ENCODE data around the gene TMEM94.

Gene TMEM94

GRCh38 chr17:75487351-75488070 is 31.1 kb downstream of the TMEM94 start:
- no peak for TF ChIP-seq EZH2 (IDR thresholded peaks at IDR 0.05; ENCODE audit: borderline replicate concordance, low read length)
- TF ChIP-seq CTCF (IDR thresholded peaks at IDR 0.05; ENCODE audit: low read length): no peak
- Histone ChIP-seq H3K9ac (ENCODE audit: low read length) (no peak overlapping the region; the same call in 1 of the 2 replicates), H2AFZ (ENCODE audit: low read length) (no peak overlapping the region)

DNA sequence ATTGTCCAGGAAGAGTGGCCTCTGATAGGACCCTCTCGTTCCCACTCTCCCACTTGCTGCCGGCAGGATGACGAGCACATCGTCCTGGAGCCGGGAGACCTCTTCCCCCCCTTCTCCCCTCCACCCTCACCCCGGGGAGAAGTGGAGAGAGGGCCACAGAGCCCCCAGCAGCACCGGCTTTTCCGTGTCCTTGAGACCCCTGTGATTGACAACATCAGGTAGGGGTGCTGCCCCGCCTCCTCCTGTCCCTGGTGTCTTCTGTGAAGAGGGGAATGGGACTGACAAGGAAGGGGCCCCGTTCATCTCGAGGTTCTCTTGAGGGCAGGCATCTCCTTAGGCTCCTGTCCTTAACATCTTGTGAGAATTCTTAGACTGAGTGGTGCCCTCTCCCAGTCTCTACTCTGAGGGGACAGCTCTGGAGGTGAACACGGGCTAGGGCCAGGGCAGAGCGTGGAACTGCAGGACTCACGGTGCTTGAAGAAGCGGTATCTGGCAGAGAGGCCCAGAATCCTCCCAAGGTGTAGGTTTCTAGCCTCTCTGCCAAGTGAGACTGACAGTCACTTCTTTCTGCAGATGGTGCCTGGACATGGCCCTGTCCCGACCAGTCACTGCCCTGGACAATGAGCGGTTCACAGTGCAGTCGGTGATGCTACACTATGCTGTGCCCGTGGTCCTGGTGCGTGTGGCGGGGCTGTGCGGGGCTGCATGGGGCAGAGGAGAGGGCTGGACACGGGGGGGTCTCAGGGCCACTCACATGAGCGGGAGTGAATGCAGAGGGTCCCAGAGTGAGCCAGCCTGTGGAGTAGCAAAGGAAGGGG is 32.5 kb downstream of the TMEM94 start:
- Histone ChIP-seq H2AFZ (ENCODE audit: low read length) (no peak overlapping the region), H3K79me2 (ENCODE audit: insufficient read depth, low read length) (no peaks in the 10 kb centered on the region), H3K36me3 (ENCODE audit: insufficient read depth, low read length) (peaks cover 8% of the 10 kb centered on the region; the same call in 1 of the 2 replicates), H4K20me1 (ENCODE audit: insufficient read depth, low read length) (no peaks in the 10 kb centered on the region), H3K27ac (ENCODE audit: low read depth, low read length, poor library complexity, severe bottlenecking) (no peak overlapping the region), H3F3A (ENCODE audit: insufficient read depth, low read length) (no peaks in the 10 kb centered on the region), H3K4me1 (ENCODE audit: insufficient read depth, low read length, severe bottlenecking) (peaks cover 12% of the 10 kb centered on the region), H3K9me3 (ENCODE audit: low read length) (no peaks in the 10 kb centered on the region), H3K9ac (ENCODE audit: low read length) (no peak overlapping the region), H3K4me2 (ENCODE audit: low read length) (no peak overlapping the region), H3K27me3 (ENCODE audit: insufficient read depth, low read length) (no peaks in the 10 kb centered on the region), H3K9me2 (ENCODE audit: low read depth, low read length) (no peaks in the 10 kb centered on the region), H3K4me3 (ENCODE audit: low read depth, low read length, poor library complexity, severe bottlenecking) (no peak overlapping the region)
- TF ChIP-seq EZH2 (IDR thresholded peaks at IDR 0.05; ENCODE audit: borderline replicate concordance, low read length) (no peak), CTCF (IDR thresholded peaks at IDR 0.05; ENCODE audit: low read length) (no peak)

More at GRCh38 chr17:75487351-75488070, 31.1 kb downstream of the TMEM94 start:
- no peaks in the 10 kb centered on the region for H3K9me2 ChIP-seq (ENCODE audit: low read depth, low read length)
- H3K4me1 ChIP-seq (ENCODE audit: insufficient read depth, low read length, severe bottlenecking): peaks cover 12% of the 10 kb centered on the region
- no peaks in the 10 kb centered on the region for H3K27me3 ChIP-seq (ENCODE audit: insufficient read depth, low read length)
- peak overlapping the region; percentile 42 for H3K4me2 ChIP-seq (ENCODE audit: low read length)
- H4K20me1 ChIP-seq (ENCODE audit: insufficient read depth, low read length): no peaks in the 10 kb centered on the region
- H3K79me2 ChIP-seq (ENCODE audit: insufficient read depth, low read length): no peaks in the 10 kb centered on the region
- peak overlapping the region; percentile 0 for H3K4me3 ChIP-seq (ENCODE audit: low read depth, low read length, poor library complexity, severe bottlenecking)
- no peaks in the 10 kb centered on the region for H3F3A ChIP-seq (ENCODE audit: insufficient read depth, low read length)
- H3K27ac ChIP-seq (ENCODE audit: low read depth, low read length, poor library complexity, severe bottlenecking): peak overlapping the region; percentile 21
- H3K9me3 ChIP-seq (ENCODE audit: low read length): no peaks in the 10 kb centered on the region
- no peaks in the 10 kb centered on the region for H3K36me3 ChIP-seq (ENCODE audit: insufficient read depth, low read length)

DNA sequence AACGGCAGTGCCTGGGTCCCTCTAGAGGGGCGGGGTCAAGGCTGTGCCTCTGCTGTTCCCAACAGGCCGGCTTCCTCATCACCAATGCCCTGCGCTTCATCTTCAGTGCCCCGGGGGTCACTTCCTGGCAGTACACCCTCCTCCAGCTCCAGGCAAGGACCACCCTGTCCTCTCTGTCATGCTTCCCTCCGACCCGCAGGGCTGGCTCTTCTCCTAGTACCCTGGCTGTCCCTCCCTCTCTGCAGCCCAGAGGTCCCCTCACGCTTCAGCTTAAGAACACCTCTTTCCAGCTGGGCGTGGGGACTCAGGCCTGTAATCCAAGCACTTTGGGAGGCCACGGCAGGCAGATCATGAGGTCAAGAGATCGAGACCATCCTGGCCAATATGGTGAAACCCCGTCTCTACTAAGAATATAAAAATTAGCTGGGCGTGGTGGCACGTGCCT is 33.1 kb downstream of the TMEM94 start:
- TF ChIP-seq CTCF (IDR thresholded peaks at IDR 0.05; ENCODE audit: low read length) (no peak), EZH2 (IDR thresholded peaks at IDR 0.05; ENCODE audit: borderline replicate concordance, low read length) (no peak)
- Histone ChIP-seq H3F3A (ENCODE audit: insufficient read depth, low read length) (no peaks in the 10 kb centered on the region), H3K9ac (ENCODE audit: low read length) (no peak overlapping the region), H3K4me2 (ENCODE audit: low read length) (no peak overlapping the region), H4K20me1 (ENCODE audit: insufficient read depth, low read length) (no peaks in the 10 kb centered on the region), H3K36me3 (ENCODE audit: insufficient read depth, low read length) (peaks cover 9% of the 10 kb centered on the region; the same call in 1 of the 2 replicates), H3K9me3 (ENCODE audit: low read length) (no peaks in the 10 kb centered on the region), H3K27ac (ENCODE audit: low read depth, low read length, poor library complexity, severe bottlenecking) (no peak overlapping the region), H3K4me1 (ENCODE audit: insufficient read depth, low read length, severe bottlenecking) (peaks cover 12% of the 10 kb centered on the region), H2AFZ (ENCODE audit: low read length) (no peak overlapping the region), H3K4me3 (ENCODE audit: low read depth, low read length, poor library complexity, severe bottlenecking) (no peak overlapping the region), H3K79me2 (ENCODE audit: insufficient read depth, low read length) (no peaks in the 10 kb centered on the region), H3K27me3 (ENCODE audit: insufficient read depth, low read length) (no peaks in the 10 kb centered on the region), H3K9me2 (ENCODE audit: low read depth, low read length) (no peaks in the 10 kb centered on the region)

All from OCI-LY1 (cell line).